GM18517 (cell line): ENCODE results near the gene MRPL41.
"Not testable (repeated sequence)": the region's sequence is repeated elsewhere in the genome, so short reads cannot be mapped to it uniquely, and the experiment has no call there.

Experiments used
- ATAC-seq: cut with Tn5 transposase; IDR thresholded peaks from one replicate; pipeline ENCODE4 v1.9.1; 2021; ENCODE audit warnings: mild to moderate bottlenecking, moderate library complexity; ENCODE audit not compliant: unreplicated experiment

MRPL41 gene

DNA sequence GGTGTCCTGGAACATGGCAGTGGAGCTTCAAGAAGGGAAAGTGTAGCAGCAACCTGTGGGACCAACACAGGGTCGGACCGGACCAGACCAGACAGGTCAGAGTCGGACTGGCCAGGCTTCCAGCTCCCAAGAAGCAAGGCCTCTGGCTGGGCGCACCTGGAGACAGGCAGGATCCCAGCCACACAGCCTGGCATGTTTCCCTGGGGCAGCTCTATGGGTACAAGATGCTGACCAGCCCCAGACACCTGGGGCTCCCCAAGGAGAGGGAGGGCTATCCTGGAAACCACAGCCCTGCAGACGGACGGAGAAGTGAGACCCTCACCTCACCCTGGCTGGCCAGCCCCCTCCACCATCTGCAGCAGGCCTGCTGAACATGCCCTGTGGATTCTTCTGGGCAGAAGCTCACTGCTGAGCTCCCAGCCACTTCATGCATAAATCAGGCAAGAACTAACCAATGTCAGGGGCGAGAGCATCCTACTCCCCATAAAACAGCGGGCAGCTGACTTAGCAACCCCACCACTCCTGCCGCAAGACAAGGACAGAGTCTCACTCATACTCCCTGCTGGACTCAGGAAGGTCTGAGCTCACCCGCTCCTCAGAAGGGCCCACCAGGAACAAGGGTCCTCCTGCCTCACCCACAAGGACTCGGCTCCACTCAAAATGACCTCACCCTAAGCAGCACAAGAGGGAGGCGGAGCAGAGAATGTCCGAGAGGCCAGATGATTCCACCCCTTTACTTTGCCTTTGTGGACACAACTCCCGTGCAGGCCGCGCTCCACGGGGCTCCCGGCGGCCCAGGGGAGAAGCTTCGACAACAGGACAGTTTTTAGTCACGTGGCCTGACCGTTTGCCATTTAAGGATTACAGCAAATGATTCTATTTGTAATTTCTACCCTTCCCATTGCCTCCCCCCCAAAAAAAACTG, 29.9 kb downstream of the MRPL41 start:
- no peak for ATAC-seq

DNA sequence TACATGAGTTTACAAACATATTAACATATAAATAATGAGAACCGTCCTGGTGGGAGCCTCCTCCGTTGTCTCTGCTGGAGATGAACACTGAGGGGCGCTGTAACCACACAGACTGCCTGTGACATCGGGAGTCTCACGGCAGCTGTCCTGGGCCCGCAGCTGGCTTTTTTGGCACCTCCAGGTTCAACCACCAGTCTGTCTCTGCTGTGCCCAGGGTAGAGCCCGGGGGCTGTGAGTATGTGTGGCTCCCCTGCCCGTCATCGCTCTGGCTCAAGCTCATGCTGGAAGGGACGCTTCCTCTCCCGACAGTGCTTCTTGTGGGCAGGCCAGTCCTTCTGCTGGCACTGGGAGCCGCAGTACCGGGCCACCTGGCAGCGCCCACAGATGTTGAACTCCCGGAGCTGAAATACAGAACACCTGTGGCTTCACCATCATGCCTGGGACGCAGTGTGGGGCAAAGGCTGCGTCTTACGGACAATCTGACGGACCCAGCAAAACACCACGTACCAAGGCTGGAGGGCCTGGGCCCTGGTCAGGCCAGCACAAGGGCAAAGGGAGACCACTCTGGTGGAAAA, 30.7 kb downstream of the MRPL41 start:
- no peak for ATAC-seq

DNA sequence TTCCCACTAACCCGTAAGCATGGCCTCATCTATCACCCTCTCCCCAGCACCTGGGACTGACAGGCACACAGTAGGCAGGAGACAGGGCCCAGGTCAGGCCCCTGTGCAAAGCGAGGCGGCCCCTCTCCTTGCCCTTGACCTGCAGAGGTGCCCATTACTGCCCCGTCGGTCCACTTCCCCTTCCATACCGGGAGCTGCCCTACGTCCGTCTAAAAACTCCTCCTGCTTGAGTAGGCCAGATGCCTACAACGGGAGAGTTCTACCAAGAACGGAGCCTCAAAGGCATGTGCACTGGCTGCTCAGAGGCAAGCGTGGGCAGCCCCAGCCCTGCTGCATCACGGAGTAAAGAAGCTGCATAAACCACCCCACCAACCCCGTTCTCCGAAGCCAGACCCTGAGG, 31.7 kb downstream of the MRPL41 start:
- no peak for ATAC-seq

- ATAC-seq = no peak
Measured at GRCh38 chr9:137583957-137584356, 32.3 kb downstream of the MRPL41 start.

DNA sequence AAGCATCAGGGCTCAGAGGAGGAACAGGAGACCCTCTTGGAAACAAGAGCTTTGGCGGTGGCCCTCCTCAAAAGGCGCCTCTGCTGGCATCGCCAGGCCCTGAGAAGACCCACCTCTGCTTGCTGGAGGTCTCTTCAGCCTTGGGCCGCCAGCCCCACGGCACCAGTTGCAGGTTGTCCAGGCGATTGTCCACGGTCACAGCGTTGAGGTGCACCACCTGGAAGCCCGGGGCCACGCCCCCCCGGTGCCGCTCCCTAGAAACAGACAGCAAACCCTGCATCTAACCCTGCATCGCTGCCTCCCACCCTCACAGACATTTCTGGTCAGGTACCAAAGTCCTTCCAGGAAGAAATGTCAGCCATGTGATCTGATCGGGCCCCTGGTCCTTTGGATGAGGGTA, 35.2 kb downstream of the MRPL41 start:
- ATAC-seq = no peak

DNA sequence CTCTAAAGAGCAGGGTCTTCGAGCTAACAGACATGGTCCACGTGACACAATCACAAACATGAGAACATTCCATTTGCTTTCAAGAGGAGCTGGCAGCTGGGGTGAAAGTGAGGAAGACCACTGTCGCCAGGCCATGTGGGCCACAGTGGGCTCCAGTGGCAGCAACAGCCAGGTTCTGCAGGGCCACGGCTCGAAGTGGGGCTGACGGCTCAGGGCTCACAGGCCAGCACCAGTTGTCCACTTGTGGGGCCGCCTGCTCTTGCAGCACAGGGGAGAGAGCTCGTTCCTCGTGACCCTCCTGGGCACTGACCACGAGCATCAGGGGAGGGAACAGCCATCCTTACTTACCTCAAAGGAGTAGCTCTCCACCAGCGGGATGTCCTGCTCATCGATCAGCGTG, 36.6 kb downstream of the MRPL41 start:
- no peak for ATAC-seq

DNA sequence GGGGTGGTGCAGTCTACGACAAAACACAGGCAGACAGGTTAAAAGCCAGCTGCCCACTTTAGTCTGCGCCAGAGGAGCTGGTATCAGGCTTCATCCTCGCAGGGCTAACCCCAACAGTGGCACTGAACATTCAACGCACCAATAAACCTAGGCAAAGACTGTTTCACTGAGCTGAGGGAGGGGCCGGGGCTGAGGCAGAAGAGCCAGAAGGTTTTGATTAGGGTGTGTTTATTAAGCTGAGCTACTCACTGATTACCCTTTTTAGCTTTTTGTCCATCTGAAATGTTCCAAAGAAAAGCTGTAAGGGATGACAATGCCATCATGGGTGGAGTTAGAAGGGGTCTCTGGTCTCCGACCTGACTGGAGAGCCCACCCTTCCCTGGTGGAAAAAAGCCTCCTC, 37.2 kb downstream of the MRPL41 start:
- no peak for ATAC-seq

- ATAC-seq = peak; percentile 5
Measured at GRCh38 chr9:137589441-137590122, 37.9 kb downstream of the MRPL41 start.

DNA sequence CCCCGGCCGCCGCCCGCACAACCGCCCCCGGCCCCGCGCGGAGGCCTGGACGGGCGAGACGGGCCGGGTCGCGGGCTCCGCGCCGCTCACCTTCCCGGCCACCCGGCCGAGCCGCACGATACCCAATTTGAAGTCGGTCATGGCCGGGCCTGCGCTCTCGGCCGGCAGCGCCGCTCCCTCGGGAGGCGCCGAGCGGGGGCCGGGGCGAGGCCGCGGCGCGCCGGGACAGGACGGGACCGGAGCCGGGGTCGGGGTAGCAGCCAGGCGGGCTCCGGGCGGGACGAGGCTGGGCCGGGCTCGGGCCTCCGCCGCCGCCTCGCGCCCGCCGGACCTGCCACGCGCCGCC, 38.4 kb downstream of the MRPL41 start:
- ATAC-seq = peak; percentile 18

- ATAC-seq = peak; percentile 66
Measured at GRCh38 chr9:137590469-137591383, 39.0 kb downstream of the MRPL41 start, which contains the start of gene ZMYND19. Gene ZMYND19, minus strand, starts transcription at chr9:137590512. Its CDS starts 249 bp downstream, at chr9:137590263.

- ATAC-seq = no peak
Measured at GRCh38 chr9:137592767-137593166, 41.1 kb downstream of the MRPL41 start.

DNA sequence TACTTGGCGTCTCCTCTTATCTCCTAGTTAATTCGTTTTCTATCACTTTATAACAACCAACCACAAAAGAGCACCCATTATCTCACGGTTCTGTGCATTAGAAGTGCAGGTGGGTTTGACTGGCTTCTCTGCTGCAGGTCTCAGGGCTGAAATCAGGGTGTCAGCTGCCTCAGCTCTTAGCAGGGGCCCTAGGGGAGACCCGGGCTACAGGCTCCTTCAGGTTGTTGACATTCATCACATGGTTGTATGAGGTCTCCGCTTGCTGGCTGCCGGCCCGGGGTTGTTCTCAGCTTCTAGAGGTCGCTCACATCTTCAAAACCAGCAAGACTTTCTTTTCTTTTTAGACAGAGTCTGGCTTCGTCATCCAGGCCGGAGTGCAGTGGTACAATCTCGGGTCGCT, 41.5 kb downstream of the MRPL41 start:
- ATAC-seq = no peak

GRCh38 chr9:137596577-137596976, 44.9 kb downstream of the MRPL41 start:
- not testable (repeated sequence) for ATAC-seq

DNA sequence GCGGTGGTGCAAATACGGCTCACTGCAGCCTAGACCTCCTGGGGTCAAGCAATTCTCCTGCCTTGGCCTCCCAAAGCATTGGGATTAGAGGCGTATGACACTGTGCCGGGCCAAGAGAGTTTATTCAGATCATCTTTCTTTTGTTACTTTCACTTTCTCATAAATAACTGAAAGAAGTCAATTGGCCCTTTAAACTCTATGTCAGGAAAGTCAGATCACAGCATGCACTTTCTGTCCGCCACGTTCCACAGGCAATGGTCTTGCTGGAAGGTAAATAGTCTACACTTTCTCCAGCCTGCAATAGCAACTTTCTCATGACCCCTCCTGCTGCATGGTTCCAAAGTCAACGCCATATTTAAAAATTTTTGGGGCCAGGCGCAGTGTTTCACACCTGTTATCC, 47.3 kb downstream of the MRPL41 start:
- no peak for ATAC-seq
